ENCODE data around the gene PKD1. TPM values are rescaled to one million over a fixed set of nuclear protein-coding genes. Genes with fewer than 3 reads are reported as not detected.

The PKD1 gene
- total and polyA plus RNA-seq, 3 donors from 2014 or later, result 83.4 to 337 (median 323) TPM

- no peak for DNase-seq
- Histone ChIP-seq H3K27ac (no peak overlapping the region), H3K4me3 (no peak overlapping the region), H3K4me1 (peaks cover 12% of the 10 kb centered on the region), H3K27me3 (no peaks in the 10 kb centered on the region), H3K36me3 (ENCODE audit: low read depth, missing control alignments) (no peaks in the 10 kb centered on the region), H3K9me3 (no peaks in the 10 kb centered on the region)
- WGBS, 2 donors, result 89 to 91% methylated on average over 13 to 43 of the region's 44 CpGs
- intact Hi-C loops (cut with DNase I; ENCODE audit: low total_unique reads), result loop anchor here (10.0 kb wide), 1 partner anchor 59 kb away; the partner anchor contains the start of gene NHERF2
- TF ChIP-seq POLR2A (IDR thresholded peaks at IDR 0.05) (no peak), CTCF (IDR thresholded peaks at IDR 0.05) (no peak)
Observed at GRCh38 chr16:2083876-2084780, 51.6 kb downstream of the PKD1 start.

GRCh38 chr16:2083409-2083808 is 52.3 kb downstream of the PKD1 start:
- no peaks in the 10 kb centered on the region for H3K36me3 ChIP-seq (ENCODE audit: low read depth, missing control alignments)
- TF ChIP-seq POLR2A (IDR thresholded peaks at IDR 0.05) (no peak), CTCF (IDR thresholded peaks at IDR 0.05) (no peak)
- H3K4me1 ChIP-seq, result peaks cover 12% of the 10 kb centered on the region
- H3K27ac ChIP-seq, result peak overlapping the region in 1 of 2 donors; percentile 50
- intact Hi-C loops (cut with DNase I; ENCODE audit: low total_unique reads), result loop anchor here (10.0 kb wide), 1 partner anchor 59 kb away; the partner anchor contains the start of gene NHERF2
- H3K27me3 ChIP-seq, result no peaks in the 10 kb centered on the region
- 79 to 85% methylated on average over 8 to 19 of the region's 19 CpGs for WGBS, 2 donors
- no peaks in the 10 kb centered on the region for H3K9me3 ChIP-seq
- H3K4me3 ChIP-seq, result no peak overlapping the region
- DNase-seq, result no peak

- H3K27ac ChIP-seq, result peak overlapping the region in 1 of 2 donors; percentile 50
- no peak overlapping the region for H3K4me3 ChIP-seq
- no peak for TF ChIP-seq CTCF (IDR thresholded peaks at IDR 0.05)
- TF ChIP-seq POLR2A (IDR thresholded peaks at IDR 0.05), result no peak
- H3K36me3 ChIP-seq (ENCODE audit: low read depth, missing control alignments), result no peaks in the 10 kb centered on the region
- no peak for DNase-seq
- WGBS, 2 donors, result 56 to 62% methylated on average over 15 to 16 of the region's 16 CpGs
- peaks cover 12% of the 10 kb centered on the region for H3K4me1 ChIP-seq
- H3K9me3 ChIP-seq, result no peaks in the 10 kb centered on the region
- intact Hi-C loops (cut with DNase I; ENCODE audit: low total_unique reads), result loop anchor here (10.0 kb wide), 1 partner anchor 58 kb away; the partner anchor contains the start of gene NHERF2
- no peaks in the 10 kb centered on the region for H3K27me3 ChIP-seq
Observed at GRCh38 chr16:2082983-2083364, 52.7 kb downstream of the PKD1 start.

GRCh38 chr16:2082171-2082982 is 53.3 kb downstream of the PKD1 start:
- 68 to 72% methylated on average over 23 to 31 of the region's 32 CpGs for WGBS, 2 donors
- peak; percentile 77 for DNase-seq
- intact Hi-C loops (cut with DNase I; ENCODE audit: low total_unique reads), result loop anchor here (10.0 kb wide), 1 partner anchor 58 kb away; the partner anchor contains the start of gene NHERF2
- Histone ChIP-seq H3K9me3 (no peaks in the 10 kb centered on the region), H3K36me3 (ENCODE audit: low read depth, missing control alignments) (no peaks in the 10 kb centered on the region), H3K4me3 (no peak overlapping the region), H3K4me1 (peaks cover 12% of the 10 kb centered on the region), H3K27ac (peak overlapping the region; percentile 48 to 54), H3K27me3 (no peaks in the 10 kb centered on the region)
- TF ChIP-seq POLR2A (IDR thresholded peaks at IDR 0.05) (no peak), CTCF (IDR thresholded peaks at IDR 0.05) (peak in 1 of 3 experiments; percentile 5)
